ENCODE results near the gene PRPF38A.

PRPF38A gene

DNA sequence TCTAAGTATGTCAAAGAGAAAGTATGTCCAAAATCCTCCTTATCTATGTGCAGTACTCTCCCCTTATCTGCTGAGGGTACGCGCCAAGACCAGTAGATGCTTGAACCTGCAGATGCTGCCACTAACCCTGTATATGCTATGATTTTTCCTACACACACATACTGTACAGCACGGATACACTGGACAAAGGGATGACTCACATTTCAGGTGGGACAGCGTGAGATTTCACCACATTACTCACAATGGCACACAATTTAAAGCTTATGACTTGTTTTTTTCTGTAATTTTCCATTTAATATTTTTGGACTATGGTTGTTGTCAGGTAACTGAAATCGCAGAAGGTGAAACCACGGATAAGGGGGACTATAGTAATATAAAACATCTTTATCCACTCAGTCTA, 4.3 kb upstream of the PRPF38A start:
- DNase-seq (ENCODE audit: low spot score), result no peak

DNA sequence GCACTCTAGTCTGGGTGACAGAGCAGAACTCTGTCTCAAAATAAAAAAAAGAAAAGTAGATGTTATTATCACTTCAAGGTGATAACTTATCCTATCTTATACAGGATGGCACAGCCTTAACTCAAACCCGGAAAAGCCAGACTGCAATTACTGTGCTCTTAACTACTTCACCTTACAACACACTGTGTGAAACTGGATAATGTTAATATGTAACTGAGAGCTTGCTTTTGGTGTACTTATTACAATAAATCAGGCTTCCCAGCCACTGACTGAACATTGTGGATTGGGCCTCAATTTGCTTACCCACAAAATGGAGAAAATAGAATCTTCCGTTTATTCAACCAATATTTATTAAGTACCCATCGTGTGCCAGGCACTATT, 1.6 kb upstream of the PRPF38A start:
- no peak for DNase-seq (ENCODE audit: low spot score)

DNA sequence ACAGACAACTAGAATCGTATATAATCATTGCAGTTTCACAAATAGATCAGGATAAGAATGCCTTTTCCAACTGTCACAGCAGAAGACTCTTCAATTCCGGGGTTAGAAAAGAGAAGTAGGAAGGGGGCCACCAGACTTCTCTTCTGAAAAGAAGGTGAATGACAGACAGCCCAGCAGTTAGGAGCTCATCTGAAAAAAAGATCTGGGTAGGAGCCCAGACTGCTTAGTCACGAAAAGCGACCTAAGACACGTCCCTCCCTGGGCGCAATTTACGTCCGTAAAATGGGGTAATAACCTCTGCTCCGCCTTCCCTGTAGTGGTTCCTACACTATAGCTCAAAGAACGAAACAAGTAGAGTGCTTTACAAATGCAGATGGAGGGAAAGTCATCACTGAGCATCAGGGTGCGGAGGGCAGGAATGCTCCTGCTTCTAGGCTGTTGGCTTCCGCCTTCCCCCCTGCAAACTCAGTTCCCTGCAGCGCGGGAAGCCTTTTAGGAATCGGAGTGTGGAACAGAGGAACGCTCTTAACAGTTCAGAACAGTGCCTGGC, 761 bp upstream of the PRPF38A start:
- DNase-seq (ENCODE audit: low spot score), result peak; percentile 86

DNA sequence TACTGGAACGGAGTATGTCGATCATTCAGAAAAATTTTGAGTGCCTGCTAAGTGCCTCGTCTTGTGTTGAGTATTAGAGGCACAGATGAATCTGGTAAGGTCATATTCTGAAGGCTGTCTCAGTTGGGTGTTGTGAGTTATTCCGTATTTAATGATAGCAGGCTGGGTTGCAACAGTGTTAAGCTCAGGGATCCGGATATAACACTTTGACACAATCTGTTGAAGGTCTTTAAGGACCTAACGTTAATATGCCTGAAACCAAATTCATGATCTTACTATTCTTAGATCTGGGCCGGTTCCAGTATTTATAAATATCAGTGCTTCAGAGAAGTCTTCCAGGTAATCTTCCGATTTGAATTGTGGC, 555 bp downstream of the PRPF38A start:
- DNase-seq (ENCODE audit: low spot score), result peak; percentile 12

DNA sequence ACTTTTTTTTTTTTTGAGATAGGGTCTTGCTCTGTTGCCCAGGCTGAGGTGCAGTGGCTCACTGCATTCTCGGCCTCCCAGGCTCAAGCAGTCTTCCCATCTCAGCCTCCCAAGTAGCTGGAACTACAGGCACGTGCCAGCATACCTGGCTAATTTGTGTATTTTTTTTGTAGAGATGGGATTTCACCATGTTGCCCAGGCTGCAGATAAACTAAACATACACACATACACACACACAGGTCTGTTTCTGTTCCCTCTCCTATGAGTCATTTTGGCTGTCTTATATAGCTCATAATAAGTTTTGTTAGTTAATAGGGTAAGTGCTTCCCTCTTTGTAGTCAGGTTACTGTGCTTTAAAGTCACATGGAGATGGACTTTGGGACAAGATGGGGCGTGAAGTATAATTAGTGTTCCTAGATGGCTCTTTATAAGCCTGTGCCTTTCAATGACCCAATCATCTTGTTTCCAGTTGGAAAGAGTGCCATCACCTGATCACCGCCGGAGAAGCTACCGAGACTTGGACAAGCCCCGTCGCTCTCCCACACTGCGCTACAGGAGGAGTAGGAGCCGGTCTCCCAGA, 9.1 kb downstream of the PRPF38A start:
- DNase-seq (ENCODE audit: low spot score), result no peak

DNA sequence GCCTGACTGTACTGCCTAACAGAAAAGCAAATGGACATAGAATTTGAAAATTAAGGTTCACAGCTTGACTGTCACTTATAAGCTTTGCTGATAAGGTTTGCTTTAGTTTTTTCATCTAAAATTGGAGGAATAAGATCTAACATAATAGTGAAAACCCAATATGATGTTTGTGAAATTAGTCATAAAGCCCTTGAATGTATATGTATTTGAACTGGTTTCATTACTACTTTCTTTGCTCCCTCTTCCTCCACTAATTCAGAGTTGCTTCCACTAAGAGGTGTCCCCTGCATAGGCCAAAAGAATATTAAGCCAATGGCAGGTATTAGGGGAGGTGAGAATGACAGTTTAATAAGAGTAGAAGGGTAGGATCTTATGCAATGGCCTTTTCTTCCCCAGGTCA, 10.5 kb downstream of the PRPF38A start:
- no peak for DNase-seq (ENCODE audit: low spot score)

DNA sequence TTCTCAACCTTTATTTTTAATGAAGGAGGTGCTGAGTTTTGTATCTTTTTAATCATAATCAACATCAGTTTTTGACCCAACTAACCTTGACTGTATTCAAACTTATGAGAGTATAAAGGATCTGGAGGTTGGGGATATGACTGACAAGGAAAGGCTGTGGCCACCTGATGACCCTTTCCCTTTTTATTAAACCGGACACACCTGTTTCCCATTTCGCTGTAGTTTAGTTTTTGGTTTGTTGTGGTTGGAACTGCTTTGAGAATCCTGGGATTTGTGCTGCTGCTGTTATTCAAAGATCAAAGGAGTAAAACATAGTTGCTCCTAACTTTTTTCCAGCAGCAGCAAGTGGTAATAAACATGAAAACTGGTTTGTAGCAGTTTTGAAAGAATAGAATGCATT, 12.4 kb downstream of the PRPF38A start:
- DNase-seq (ENCODE audit: low spot score), result no peak

DNA sequence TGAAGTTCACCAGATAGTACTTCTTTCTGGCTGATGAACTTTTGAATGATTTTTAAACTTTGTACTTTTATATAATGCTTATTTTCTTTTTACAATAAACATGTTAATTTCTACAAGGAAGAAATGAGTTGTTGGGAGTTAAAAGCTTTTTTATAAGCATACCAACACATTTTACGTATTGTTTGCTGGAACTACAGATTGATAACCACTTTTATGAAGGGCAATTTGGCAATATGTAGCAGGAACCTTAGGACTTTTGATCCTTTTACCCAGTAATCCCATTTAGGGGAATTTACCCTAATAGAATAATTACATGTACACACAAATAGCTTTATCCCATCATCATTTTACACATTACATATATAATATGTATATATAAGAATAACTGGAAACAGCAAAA, 16.3 kb downstream of the PRPF38A start:
- no peak for DNase-seq (ENCODE audit: low spot score)

DNA sequence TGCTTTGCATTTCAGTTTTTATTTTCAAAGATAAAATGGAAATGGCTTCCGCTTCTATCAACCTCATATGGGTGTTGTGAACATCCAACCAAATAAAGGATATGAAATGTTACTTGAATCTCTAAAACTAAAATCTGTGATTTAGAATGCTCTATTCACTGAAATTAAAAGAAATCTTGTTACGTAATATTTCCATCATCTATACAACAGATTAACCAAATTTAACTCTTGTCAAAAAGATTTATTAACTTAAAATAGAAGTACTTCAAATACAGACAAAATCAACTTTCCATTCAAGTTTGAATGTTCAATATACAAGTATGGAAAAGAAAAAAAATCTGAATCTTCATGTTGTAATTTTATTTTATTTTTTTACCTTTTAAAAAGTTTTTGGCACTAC, 18.7 kb downstream of the PRPF38A start:
- no peak for DNase-seq (ENCODE audit: low spot score)

DNA sequence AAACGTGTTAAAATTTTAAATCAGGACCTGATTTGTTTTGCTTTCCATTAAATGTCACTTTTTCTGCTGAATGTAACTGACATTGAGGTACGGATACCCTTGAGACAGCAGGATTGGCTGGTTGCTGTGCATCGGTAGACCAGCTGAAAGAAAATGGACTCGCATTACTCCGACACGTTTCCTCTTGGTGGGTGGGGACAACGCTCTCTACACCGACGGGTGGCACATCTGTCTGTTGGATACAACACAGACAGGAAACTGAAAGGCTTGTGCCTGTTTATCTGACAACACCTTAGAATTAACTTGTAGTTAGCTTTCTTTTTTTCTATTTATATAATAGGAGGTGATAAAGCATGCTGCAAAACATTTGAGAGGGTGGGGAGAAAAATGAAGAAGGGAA, 19.4 kb downstream of the PRPF38A start:
- no peak for DNase-seq (ENCODE audit: low spot score)

DNA sequence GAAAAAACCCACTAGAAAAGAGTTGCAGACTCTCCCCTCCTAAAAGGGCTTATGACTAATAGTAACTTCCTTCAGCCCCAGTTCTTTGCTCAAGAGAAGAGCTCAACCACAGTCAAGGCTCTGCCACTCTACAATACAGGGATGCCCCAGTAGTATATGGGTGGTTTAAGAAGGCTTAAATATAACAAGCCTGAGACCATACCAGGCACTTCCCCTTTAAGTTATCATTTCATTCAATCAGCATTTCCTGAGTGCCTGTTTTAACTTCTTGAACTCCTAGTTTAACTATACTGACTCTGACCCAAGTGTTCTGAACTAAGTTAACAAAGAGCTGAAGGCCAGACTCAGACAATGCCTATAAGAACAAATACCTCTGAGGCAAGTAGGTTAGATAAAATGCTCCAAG, 19.8 kb downstream of the PRPF38A start:
- no peak for DNase-seq (ENCODE audit: low spot score)

DNA sequence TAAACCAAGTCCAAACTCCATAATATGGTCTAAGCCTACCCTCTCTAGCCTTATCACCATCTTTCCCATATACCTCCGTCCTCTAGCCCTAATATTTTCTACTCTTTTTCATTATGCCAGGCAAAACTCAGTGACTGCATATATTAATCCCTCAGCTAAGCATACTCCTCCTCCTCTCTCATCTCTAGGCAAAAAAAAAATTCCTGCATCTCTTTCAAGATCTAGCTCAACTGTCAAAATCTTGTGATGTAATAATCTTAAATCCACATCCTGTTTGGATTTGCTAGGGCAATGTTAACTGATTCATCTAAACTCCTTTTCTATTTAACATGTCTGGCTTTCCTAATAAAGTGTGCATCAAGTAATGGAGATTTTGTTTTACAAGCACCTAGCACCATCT, 20.4 kb downstream of the PRPF38A start:
- no peak for DNase-seq (ENCODE audit: low spot score)

DNA sequence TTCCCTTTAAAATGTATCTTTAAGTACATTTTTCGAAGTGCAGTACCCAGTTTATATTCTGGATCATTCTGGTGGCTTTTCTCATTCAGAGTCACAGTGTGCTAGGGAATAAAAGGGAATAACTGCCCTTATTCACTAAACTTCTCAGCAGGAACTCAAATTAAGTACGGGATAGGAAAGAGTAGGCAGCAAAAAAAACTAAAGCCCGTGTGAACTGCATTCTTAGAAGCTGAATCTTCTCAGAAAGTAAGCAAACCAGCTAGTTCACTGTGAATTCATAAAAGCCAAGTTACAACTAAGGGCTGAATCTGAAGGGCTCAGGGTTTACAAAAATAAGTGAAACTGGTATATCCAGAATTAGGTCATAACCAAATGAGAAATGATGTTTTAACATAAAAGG, 22.0 kb downstream of the PRPF38A start:
- DNase-seq (ENCODE audit: low spot score), result no peak

DNA sequence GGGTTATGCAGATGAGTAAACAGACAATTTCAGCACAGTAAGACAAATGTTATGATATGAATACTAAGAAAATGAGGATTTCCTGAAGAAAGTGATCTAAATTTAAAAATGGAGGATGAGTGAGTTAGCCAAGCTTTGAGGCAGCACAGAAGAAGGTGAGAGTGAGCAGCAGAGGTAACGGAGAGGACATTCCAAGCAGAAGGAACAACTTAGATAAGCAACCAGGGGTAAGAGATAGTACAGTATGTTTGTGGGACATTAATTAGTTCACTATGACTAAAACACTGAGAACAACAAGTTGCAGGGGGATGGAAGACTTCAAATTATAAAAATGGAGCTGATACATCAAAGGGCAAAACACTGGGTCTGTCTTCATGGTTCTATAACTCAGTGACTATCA, 22.8 kb downstream of the PRPF38A start:
- no peak for DNase-seq (ENCODE audit: low spot score)

DNA sequence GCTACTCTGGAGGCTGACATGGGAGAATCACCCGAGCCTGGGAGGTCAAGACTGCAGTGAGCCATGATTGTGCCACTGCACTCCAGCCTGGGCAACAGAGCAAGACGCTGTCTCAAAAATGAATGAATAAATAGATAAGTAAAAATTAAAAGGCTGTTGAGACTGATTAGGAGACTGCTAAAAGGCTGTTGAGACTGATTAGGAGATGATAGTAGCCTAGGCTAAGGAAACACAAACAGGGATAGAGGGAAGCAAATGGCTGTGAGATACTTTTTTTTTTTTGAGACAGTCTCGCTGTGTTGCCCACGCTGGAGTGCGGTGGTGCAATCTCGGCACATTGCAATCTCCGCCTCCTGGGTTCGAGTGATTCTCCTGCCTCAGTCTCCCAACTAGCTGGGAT, 28.4 kb downstream of the PRPF38A start:
- DNase-seq (ENCODE audit: low spot score), result no peak

DNA sequence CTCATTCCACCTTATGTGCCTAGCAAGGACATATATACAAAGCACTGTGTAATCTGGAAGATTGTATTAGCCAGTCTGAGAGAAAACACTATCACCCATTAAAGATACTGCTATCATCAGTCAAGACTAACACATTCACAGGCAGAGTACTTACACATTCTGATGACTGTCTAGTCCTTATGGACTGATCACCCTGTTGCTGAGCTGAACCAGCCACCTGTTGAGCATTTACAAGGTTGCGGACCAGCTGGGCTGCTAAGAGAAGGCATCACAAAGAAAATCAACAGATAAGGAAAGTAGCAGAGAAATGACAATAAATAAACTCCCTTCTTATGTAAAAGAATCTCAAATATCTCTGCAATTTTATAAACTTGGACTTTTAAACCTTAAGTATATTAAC, 30.8 kb downstream of the PRPF38A start:
- no peak for DNase-seq (ENCODE audit: low spot score)

DNA sequence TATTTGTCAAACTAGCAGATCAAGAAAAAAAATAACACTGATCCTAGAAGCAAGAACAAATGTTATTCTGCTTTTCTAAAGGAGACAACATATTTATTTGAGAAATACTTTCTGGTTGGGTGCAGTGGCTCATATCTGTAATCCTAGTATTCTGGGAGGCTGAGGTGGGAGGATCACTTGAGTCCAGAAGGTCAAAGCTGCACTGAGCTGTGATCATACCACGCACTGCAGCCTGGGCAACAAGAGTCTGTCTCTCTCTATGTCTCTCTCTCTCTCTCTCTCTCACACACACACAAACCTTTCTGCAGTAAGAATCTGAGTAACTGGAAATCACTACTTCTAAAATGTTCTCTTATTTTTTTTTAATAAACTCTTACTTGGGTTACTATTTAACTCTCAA, 31.2 kb downstream of the PRPF38A start:
- DNase-seq (ENCODE audit: low spot score), result no peak

DNA sequence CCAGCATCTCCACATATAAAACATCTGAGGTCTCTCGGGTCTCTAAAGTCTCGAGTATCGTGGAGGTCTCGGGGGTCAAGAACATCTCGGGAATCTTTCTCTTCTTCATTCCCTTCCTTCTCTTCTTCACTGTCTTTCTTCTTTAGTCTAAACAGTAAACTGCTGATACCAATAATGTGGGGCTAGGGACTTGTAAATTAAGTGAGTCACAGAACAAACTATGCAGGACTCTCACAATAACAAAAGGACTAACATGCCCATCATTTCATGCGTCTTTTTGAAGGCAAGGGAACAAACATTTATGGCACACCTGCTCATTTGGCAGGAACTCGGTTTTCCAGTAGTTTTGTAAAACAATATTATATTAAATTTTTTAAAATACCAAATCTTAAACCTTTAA, 32.4 kb downstream of the PRPF38A start:
- no peak for DNase-seq (ENCODE audit: low spot score)

DNA sequence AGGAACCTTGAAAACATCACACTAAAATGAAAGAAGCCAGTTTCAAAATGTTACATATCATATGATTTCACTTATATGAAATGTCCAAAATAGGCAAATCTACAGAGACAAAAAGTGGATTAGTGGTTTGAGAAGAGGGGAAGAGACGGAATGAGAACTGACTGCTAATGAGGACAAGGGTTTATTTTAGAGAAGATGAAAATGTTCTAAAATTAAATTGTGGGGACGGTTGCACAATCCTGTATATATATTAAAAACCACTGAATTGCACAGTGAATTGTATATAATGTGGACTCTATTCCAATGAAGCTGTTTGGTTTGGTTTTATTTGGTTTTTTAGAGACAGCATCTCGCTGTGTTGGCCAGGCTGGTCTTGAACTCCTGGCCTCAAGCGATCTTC, 35.6 kb downstream of the PRPF38A start:
- no peak for DNase-seq (ENCODE audit: low spot score)

DNA sequence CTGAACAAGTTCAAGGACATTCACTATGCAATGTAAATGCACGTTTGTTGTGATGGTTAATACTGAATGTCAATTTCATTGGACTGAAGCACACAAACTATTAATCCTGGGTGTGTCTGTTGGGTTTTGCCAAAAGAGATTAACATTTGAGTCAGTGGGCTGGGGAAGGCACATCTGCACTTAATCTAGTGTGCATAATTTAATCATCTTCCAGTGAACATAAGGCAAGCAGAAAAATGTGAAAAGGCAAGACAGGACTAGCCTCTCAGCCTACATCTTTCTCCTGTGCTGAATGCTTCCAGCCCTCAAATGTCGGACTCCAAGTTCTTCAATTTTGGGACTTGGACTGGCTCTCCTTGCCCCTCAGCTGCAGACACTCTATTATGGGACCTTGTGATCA, 40.1 kb downstream of the PRPF38A start:
- no peak for DNase-seq (ENCODE audit: low spot score)

DNA sequence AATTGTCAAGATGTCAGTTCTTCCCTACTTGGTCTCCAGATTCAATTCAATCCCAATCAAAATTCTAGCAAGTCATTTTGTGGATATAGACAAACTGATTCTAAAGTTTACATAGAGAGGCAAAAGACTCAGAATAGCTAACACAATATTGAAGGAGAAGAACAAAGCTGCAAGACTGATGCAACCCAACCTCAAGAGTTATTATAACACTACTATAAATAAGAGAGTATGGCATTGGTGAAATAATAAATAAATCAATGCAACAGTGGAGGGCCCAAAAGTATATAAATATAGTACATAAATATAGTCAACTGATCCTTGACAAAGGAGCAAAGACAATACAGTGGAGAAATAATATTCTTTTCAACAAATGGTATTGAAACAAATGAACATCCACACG, 49.7 kb downstream of the PRPF38A start:
- DNase-seq (ENCODE audit: low spot score), result no peak

DNA sequence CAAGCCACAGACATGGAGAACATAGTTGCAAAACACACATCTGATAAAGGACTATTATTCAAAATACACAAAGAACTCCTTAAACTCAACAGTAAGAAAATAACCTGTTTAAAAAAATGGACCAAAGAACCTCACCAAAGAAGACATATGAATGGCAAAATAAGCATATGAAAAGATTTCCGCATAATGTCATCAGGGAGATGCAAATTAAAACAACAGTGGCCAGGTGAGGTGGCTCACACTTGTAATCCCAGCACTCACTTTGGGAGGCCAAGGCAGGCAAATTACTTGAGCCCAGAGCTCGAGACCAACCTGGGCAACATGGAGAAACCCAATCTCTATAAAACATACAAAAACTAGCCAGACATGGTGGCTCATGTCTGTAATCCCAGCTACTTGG, 50.4 kb downstream of the PRPF38A start:
- DNase-seq (ENCODE audit: low spot score), result no peak

DNA sequence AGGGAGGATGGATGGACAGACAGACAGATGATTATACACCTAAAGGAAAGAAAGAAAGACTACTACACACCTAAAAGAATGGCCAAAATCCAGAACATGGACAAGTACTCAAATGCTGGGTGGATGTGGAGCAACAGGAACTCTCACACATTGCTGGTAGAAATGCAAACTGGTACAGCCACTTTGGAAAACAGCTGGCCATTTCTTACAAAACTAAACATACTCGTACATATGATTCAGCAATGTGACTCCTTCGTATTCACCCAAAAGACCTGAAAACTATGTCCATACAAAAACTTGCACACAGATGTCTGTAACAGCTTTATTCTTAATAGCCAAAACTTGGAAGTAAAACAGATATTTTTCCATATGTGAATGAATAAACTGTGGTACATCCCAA, 51.3 kb downstream of the PRPF38A start:
- no peak for DNase-seq (ENCODE audit: low spot score)

DNA sequence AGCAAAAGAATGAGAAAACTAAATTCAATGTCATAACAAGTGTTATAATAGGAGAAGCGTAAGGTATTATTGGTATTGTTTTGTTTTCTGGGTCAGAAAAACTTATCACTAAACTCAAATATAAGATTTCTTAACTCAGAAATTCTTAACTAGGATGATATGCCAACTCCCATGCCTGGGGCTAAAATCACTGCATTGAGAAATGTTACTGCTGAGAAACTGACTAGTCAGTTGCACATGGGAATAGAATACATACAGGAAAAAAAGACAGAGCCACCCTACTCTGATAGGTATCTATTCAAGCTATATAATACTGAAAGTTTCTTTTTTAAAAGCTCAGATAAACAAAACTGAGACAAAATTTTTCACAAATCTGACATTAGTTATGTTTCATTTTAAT, 56.3 kb downstream of the PRPF38A start:
- DNase-seq (ENCODE audit: low spot score), result no peak

DNA sequence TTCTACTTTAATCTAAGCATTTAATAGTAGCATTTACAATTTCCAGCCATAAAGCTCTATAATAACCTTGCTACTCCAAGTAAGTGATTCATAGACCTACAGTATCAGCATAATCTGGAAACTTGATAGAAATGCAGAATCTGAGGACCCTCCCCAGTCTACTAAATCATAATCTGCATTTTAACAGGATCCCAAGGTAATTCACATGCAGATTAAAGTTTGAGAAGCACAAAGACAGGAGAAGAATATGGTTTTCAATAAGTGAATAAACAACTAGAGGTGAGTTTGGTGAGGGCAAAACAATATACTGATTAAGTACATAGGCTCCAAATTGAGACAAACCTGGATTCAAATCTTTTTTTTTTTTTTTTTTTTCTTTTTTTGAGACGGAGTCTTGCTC, 57.4 kb downstream of the PRPF38A start:
- no peak for DNase-seq (ENCODE audit: low spot score)

Data from hematopoietic multipotent progenitor cell treated with erythropoietin and hydrocortisone succinate and interleukin-3 and kit ligand, for 15 days (in vitro differentiated cells).